Measurements from ENCODE around the gene GRN. TPM values are rescaled to one million over a fixed set of nuclear protein-coding genes. Genes with fewer than 3 reads are reported as not detected.
A peak's percentile ranks its signal among the peaks of the same experiment; 100 is the strongest.

GRN gene
- total and polyA plus RNA-seq, 2 donors (not counting 3 experiments of a cell fraction or from before 2014, with no cell fraction given): 343 to 1,034 TPM

- DNase-seq (ENCODE audit: low read depth, low spot score) (peak; percentile 80), FAIRE-seq (peak; percentile 96)
- no peak overlapping the region for H3K4me3 ChIP-seq (replicated peaks in 1 of 3; ENCODE audit: insufficient read depth in 1 of 3, low read depth in 1 of 3, low read length in 3 of 3)
- ChIA-PET CTCF (interaction anchor here (0.5 to 5.1 kb wide), 29 partner anchors 10 to 388 kb away, joined by 3 to 58 read pairs (median 5); partner anchors contain the start of genes FAM171A2 and GRN), POLR2A (interaction anchor here (0.6 kb wide), 1 partner anchor 11 kb away, joined by 3 read pairs; no protein-coding TSS in a partner anchor)
- no peaks in the 10 kb centered on the region for H3K9me3 ChIP-seq (replicated peaks; ENCODE audit: control insufficient read depth, insufficient read depth, low read length)
- H4K20me1 ChIP-seq (replicated peaks; ENCODE audit: control insufficient read depth, extremely low read depth, insufficient read depth, low read length): no peaks in the 10 kb centered on the region
- no TSS peak for BruUV-seq (replicated peaks)
- H3K79me2 ChIP-seq (ENCODE audit: control insufficient read depth, insufficient read depth, low read length): no peaks in the 10 kb centered on the region
- no peaks in the 10 kb centered on the region for H3K36me3 ChIP-seq (ENCODE audit: control insufficient read depth in 2 of 2, extremely low read depth in 1 of 2, insufficient read depth in 2 of 2, low read length in 2 of 2)
- no peak overlapping the region for H3K4me2 ChIP-seq (ENCODE audit: insufficient read depth, low read length)
- H2AFZ ChIP-seq (ENCODE audit: low read depth, low read length): no peak overlapping the region
- TF ChIP-seq MAX (IDR thresholded peaks at IDR 0.05; ENCODE audit: insufficient read depth, insufficient read length): no peak
- TF ChIP-seq CTCF (IDR thresholded peaks at IDR 0.05; ENCODE audit: extremely low read depth in 1 of 2, insufficient read depth in 1 of 2, low read depth in 1 of 2, low read length in 2 of 2): peak; percentile 68 to 72
- H3K27ac ChIP-seq (ENCODE audit: insufficient read depth, low read depth, low read length): no peak overlapping the region
- H3K4me1 ChIP-seq (ENCODE audit: control insufficient read depth, extremely low read depth, insufficient read depth, low read length): no peaks in the 10 kb centered on the region
- no peaks in the 10 kb centered on the region for H3K9me1 ChIP-seq (replicated peaks; ENCODE audit: control insufficient read depth, extremely low read depth, insufficient read depth, low read length)
- intact Hi-C loops (cut with micrococcal nuclease): loop anchor here (1.0 to 2.0 kb wide), 4 partner anchors 13 to 163 kb away; partner anchors contain the start of gene GRN
- H3K9ac ChIP-seq (replicated peaks; ENCODE audit: extremely low read depth, insufficient read depth, low read length): no peak overlapping the region
- dilution Hi-C loops (cut with MboI; ENCODE audit: extremely low pct_ligation_motif_present, low sequenced_read_pairs): no loop called here
- H3K27me3 ChIP-seq (ENCODE audit: control insufficient read depth in 2 of 2, insufficient read depth in 2 of 2, low read length in 2 of 2): no peaks in the 10 kb centered on the region
These were observed 13.8 kb upstream of the GRN start for GRCh38 chr17:44331249-44331760.

GRCh38 chr17:44333371-44333770, 11.7 kb upstream of the GRN start:
- no peaks in the 10 kb centered on the region for H3K9me3 ChIP-seq (replicated peaks; ENCODE audit: control insufficient read depth, insufficient read depth, low read length)
- no peaks in the 10 kb centered on the region for H3K79me2 ChIP-seq (ENCODE audit: control insufficient read depth, insufficient read depth, low read length)
- CTCF ChIA-PET: interaction anchor here (0.8 to 5.1 kb wide), 6 partner anchors 12 to 190 kb away, joined by 3 to 58 read pairs (median 6); partner anchors contain the start of genes FAM171A2 and GRN
- dilution Hi-C loops (cut with MboI; ENCODE audit: extremely low pct_ligation_motif_present, low sequenced_read_pairs): no loop called here
- no peak overlapping the region for H2AFZ ChIP-seq (ENCODE audit: low read depth, low read length)
- no peaks in the 10 kb centered on the region for H3K27me3 ChIP-seq (ENCODE audit: control insufficient read depth in 2 of 2, insufficient read depth in 2 of 2, low read length in 2 of 2)
- no TSS peak for BruUV-seq (replicated peaks)
- no peak overlapping the region for H3K4me2 ChIP-seq (ENCODE audit: insufficient read depth, low read length)
- no peaks in the 10 kb centered on the region for H3K4me1 ChIP-seq (ENCODE audit: control insufficient read depth, extremely low read depth, insufficient read depth, low read length)
- no peaks in the 10 kb centered on the region for H3K36me3 ChIP-seq (ENCODE audit: control insufficient read depth in 2 of 2, extremely low read depth in 1 of 2, insufficient read depth in 2 of 2, low read length in 2 of 2)
- H4K20me1 ChIP-seq (replicated peaks; ENCODE audit: control insufficient read depth, extremely low read depth, insufficient read depth, low read length): no peaks in the 10 kb centered on the region
- FAIRE-seq: no peak
- no peak for TF ChIP-seq MYC (IDR thresholded peaks at IDR 0.05; ENCODE audit: low read depth, low read length)
- no peak for TF ChIP-seq POLR2AphosphoS5 (IDR thresholded peaks at IDR 0.05; ENCODE audit: insufficient read depth, low read depth, low read length)
- TF ChIP-seq EZH2 (IDR thresholded peaks at IDR 0.05; ENCODE audit: borderline replicate concordance, low read depth, low read length, severe bottlenecking): no peak
- TF ChIP-seq GATA2 (IDR thresholded peaks at IDR 0.05; ENCODE audit: insufficient read depth, insufficient read length, low read depth, low read length): no peak
- no peak for TF ChIP-seq CTCF (IDR thresholded peaks at IDR 0.05; ENCODE audit: extremely low read depth in 1 of 2, insufficient read depth in 1 of 2, low read depth in 1 of 2, low read length in 2 of 2)
- no peak for TF ChIP-seq FOS (IDR thresholded peaks at IDR 0.05; ENCODE audit: borderline replicate concordance, insufficient read depth, low read length)
- TF ChIP-seq MAX (IDR thresholded peaks at IDR 0.05; ENCODE audit: insufficient read depth, insufficient read length): no peak
- no peak for TF ChIP-seq JUN (IDR thresholded peaks at IDR 0.05; ENCODE audit: borderline replicate concordance, insufficient read depth, insufficient read length, low read depth)
- no peak for TF ChIP-seq POLR2A (IDR thresholded peaks at IDR 0.05; ENCODE audit: low read depth, low read length)
- intact Hi-C loops (cut with micrococcal nuclease): no loop called here
- POLR2A ChIA-PET: no interaction called here
- no peaks in the 10 kb centered on the region for H3K9me1 ChIP-seq (replicated peaks; ENCODE audit: control insufficient read depth, extremely low read depth, insufficient read depth, low read length)
- no peak overlapping the region for H3K4me3 ChIP-seq (replicated peaks in 1 of 3; ENCODE audit: insufficient read depth in 1 of 3, low read depth in 1 of 3, low read length in 3 of 3)
- DNase-seq (ENCODE audit: low read depth, low spot score): no peak
- no peak overlapping the region for H3K9ac ChIP-seq (replicated peaks; ENCODE audit: extremely low read depth, insufficient read depth, low read length)
- no peak overlapping the region for H3K27ac ChIP-seq (ENCODE audit: insufficient read depth, low read depth, low read length)

Data from endothelial cell of umbilical vein (primary cell).